ENCODE measurements around the gene ELL. TPM values are rescaled to one million over a fixed set of nuclear protein-coding genes. Genes with fewer than 3 reads are reported as not detected.

The ELL gene
- polyA plus RNA-seq, 1 of the 3 experiments (the other 2 are of a cell fraction), result 7.4 TPM

- H3K27ac ChIP-seq (ENCODE audit: low read depth in 2 of 2, low read length in 1 of 2), result no peak overlapping the region
- H3K9me2 ChIP-seq, result no peaks in the 10 kb centered on the region
- no peak overlapping the region for H3K9ac ChIP-seq
- CTCF ChIA-PET, result interaction anchor here (0.6 to 8.1 kb wide), 15 partner anchors 8 to 482 kb away, joined by 3 to 215 read pairs (median 4); no protein-coding TSS in a partner anchor
- no peaks in the 10 kb centered on the region for H3K9me3 ChIP-seq
- peaks cover 0 to 3% of the 10 kb centered on the region in 2 experiments for H3K36me3 ChIP-seq (replicated peaks in 1 of 2; ENCODE audit: control insufficient read depth in 1 of 2, insufficient read depth in 2 of 2, low read length in 1 of 2)
- H2AFZ ChIP-seq (ENCODE audit: low read depth), result no peak overlapping the region
- peaks cover 20% of the 10 kb centered on the region; the same call in 1 of the 2 replicates for H3K79me2 ChIP-seq (ENCODE audit: insufficient read depth)
- no peak overlapping the region for H3K4me3 ChIP-seq (ENCODE audit: low read depth in 2 of 2, low read length in 1 of 2)
- H4K20me1 ChIP-seq (ENCODE audit: insufficient read depth), result peaks cover 45% of the 10 kb centered on the region
- H3K4me1 ChIP-seq (ENCODE audit: control insufficient read depth in 1 of 2, insufficient read depth in 2 of 2, low read depth in 1 of 2, low read length in 1 of 2), result peaks cover 0 to 5% of the 10 kb centered on the region in 2 experiments; a peak in 1 of 4 replicates
- POLR2A ChIA-PET, result no interaction called here
- TF ChIP-seq EZH2phosphoT487 (IDR thresholded peaks at IDR 0.05; ENCODE audit: borderline replicate concordance, low read depth) (no peak), IRF3 (IDR thresholded peaks at IDR 0.05; ENCODE audit: low read depth, low read length) (no peak), SMC3 (IDR thresholded peaks at IDR 0.05; ENCODE audit: low read depth, low read length) (no peak), CHD2 (IDR thresholded peaks at IDR 0.05; ENCODE audit: low read length, partially characterized antibody) (no peak), ZBTB33 (IDR thresholded peaks at IDR 0.05; ENCODE audit: borderline replicate concordance, low read depth) (no peak), MEF2A (IDR thresholded peaks at IDR 0.05; ENCODE audit: borderline replicate concordance, low read depth) (no peak)
- TF ChIP-seq, protein P1, sequence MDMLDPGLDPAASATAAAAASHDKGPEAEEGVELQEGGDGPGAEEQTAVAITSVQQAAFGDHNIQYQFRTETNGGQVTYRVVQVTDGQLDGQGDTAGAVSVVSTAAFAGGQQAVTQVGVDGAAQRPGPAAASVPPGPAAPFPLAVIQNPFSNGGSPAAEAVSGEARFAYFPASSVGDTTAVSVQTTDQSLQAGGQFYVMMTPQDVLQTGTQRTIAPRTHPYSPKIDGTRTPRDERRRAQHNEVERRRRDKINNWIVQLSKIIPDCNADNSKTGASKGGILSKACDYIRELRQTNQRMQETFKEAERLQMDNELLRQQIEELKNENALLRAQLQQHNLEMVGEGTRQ (IDR thresholded peaks at IDR 0.05; ENCODE audit: borderline replicate concordance, low read depth, low read length), result no peak
- no peaks in the 10 kb centered on the region for H3K27me3 ChIP-seq (ENCODE audit: insufficient read depth)
- DNase-seq, result no peak
- H3K4me2 ChIP-seq, result no peak overlapping the region
- H3F3A ChIP-seq (replicated peaks; ENCODE audit: insufficient read depth), result peaks cover under 1% of the 10 kb centered on the region
- WGBS (ENCODE audit: low lambda C conversion rate), result 86% methylated on average over 4 of the region's 11 CpGs
Measured at GRCh38 chr19:18466354-18466753, 55.5 kb downstream of the ELL start.

GRCh38 chr19:18465964-18466339 lies 55.9 kb downstream of the ELL start:
- H3K4me2 ChIP-seq, result no peak overlapping the region
- peaks cover 50% of the 10 kb centered on the region for H4K20me1 ChIP-seq (ENCODE audit: insufficient read depth)
- TF ChIP-seq TAF1 (IDR thresholded peaks at IDR 0.05; ENCODE audit: borderline replicate concordance, low read depth, low read length) (no peak), MXI1 (IDR thresholded peaks at IDR 0.05; ENCODE audit: low read depth, low read length) (no peak), FOSL2 (IDR thresholded peaks at IDR 0.05; ENCODE audit: borderline replicate concordance, low read depth) (no peak), EP300 (IDR thresholded peaks at IDR 0.05; ENCODE audit: borderline replicate concordance in 1 of 2, low read depth in 1 of 2, low read length in 1 of 2) (no peak), MEF2A (IDR thresholded peaks at IDR 0.05; ENCODE audit: borderline replicate concordance, low read depth) (no peak), FOXM1 (IDR thresholded peaks at IDR 0.05; ENCODE audit: low read depth) (no peak), CHD2 (IDR thresholded peaks at IDR 0.05; ENCODE audit: low read length, partially characterized antibody) (no peak), NFIC (IDR thresholded peaks at IDR 0.05; ENCODE audit: borderline replicate concordance) (no peak), RFX5 (IDR thresholded peaks at IDR 0.05; ENCODE audit: low read length) (no peak), GATA2 (CRISPR knock-in tag; IDR thresholded peaks at IDR 0.05) (no peak), FOXJ3 (CRISPR knock-in tag; IDR thresholded peaks at IDR 0.05) (no peak)
- TF ChIP-seq, protein P2, sequence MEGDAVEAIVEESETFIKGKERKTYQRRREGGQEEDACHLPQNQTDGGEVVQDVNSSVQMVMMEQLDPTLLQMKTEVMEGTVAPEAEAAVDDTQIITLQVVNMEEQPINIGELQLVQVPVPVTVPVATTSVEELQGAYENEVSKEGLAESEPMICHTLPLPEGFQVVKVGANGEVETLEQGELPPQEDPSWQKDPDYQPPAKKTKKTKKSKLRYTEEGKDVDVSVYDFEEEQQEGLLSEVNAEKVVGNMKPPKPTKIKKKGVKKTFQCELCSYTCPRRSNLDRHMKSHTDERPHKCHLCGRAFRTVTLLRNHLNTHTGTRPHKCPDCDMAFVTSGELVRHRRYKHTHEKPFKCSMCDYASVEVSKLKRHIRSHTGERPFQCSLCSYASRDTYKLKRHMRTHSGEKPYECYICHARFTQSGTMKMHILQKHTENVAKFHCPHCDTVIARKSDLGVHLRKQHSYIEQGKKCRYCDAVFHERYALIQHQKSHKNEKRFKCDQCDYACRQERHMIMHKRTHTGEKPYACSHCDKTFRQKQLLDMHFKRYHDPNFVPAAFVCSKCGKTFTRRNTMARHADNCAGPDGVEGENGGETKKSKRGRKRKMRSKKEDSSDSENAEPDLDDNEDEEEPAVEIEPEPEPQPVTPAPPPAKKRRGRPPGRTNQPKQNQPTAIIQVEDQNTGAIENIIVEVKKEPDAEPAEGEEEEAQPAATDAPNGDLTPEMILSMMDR (IDR thresholded peaks at IDR 0.05), result no peak
- TF ChIP-seq, protein P1 (IDR thresholded peaks at IDR 0.05; ENCODE audit: borderline replicate concordance, low read depth, low read length), result no peak
- peaks cover 0 to 5% of the 10 kb centered on the region in 2 experiments; a peak in 1 of 4 replicates for H3K4me1 ChIP-seq (ENCODE audit: control insufficient read depth in 1 of 2, insufficient read depth in 2 of 2, low read depth in 1 of 2, low read length in 1 of 2)
- H2AFZ ChIP-seq (ENCODE audit: low read depth), result no peak overlapping the region
- 91% methylated on average over 6 of the region's 6 CpGs for WGBS (ENCODE audit: low lambda C conversion rate)
- no peak overlapping the region for H3K9ac ChIP-seq
- H3K27me3 ChIP-seq (ENCODE audit: insufficient read depth), result no peaks in the 10 kb centered on the region
- peaks cover 0 to 6% of the 10 kb centered on the region in 2 experiments for H3K36me3 ChIP-seq (replicated peaks in 1 of 2; ENCODE audit: control insufficient read depth in 1 of 2, insufficient read depth in 2 of 2, low read length in 1 of 2)
- ChIA-PET CTCF (interaction anchor here (0.7 to 8.1 kb wide), 13 partner anchors 8 to 68 kb away, joined by 3 to 215 read pairs (median 3); no protein-coding TSS in a partner anchor), POLR2A (no interaction called here)
- no peak overlapping the region for H3K4me3 ChIP-seq (ENCODE audit: low read depth in 2 of 2, low read length in 1 of 2)
- no peaks in the 10 kb centered on the region for H3F3A ChIP-seq (replicated peaks; ENCODE audit: insufficient read depth)
- H3K9me3 ChIP-seq, result no peaks in the 10 kb centered on the region
- peaks cover 20% of the 10 kb centered on the region; the same call in 1 of the 2 replicates for H3K79me2 ChIP-seq (ENCODE audit: insufficient read depth)
- H3K27ac ChIP-seq (ENCODE audit: low read depth in 2 of 2, low read length in 1 of 2), result no peak overlapping the region
- no peak for DNase-seq
- H3K9me2 ChIP-seq, result no peaks in the 10 kb centered on the region
